ENCODE measurements around the gene C18orf63. TPM values are rescaled to one million over a fixed set of nuclear protein-coding genes. Genes with fewer than 3 reads are reported as not detected.

C18orf63 gene
- total and polyA plus RNA-seq, 2 experiments from 2014 or later, result not detected

DNA sequence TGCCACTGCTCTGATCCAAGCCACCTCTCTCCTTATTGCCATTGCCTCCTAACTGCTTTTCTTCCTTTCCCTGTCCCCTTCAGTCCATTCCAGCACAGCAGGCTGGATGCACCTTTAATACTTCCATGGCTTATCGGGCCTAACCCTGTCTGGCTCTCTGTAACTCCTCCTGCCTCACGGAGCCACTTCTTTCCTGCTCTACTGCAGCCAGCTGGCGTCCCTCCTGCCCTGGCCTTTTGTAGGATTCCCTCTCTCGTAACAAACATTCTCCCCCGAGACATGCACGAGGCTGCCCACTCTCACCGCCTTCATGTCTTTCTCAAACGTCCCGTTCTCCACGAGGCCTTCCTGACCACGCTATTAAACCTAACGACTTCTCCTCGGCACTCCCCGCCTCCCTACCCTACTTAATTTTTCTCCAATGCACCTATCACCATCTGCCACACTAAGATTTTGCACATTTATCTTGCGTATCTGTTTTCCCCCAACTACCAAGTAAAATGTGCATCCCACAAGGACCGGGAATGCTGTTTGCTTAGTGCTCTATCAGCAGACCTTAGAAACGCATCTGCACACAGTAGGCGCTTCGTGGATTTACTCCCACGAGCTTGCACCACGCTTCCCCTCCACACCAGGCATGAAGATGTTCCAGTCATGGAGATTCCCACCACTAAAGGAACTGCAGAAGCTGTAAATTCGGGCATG is 728 bp upstream of the C18orf63 start:
- Mint-ChIP-seq H3K4me3 (no peak overlapping the region), H3K9me3 (peaks cover 11% of the 10 kb centered on the region; the same call in 1 of the 3 replicates), H3K36me3 (ENCODE audit: low read depth) (peaks cover 2% of the 10 kb centered on the region; the same call in 2 of the 3 replicates), H3K27me3 (ENCODE audit: insufficient read depth, low read depth, poor library complexity) (peaks cover 4% of the 10 kb centered on the region), H3K4me1 (peaks cover 6% of the 10 kb centered on the region; the same call in 2 of the 3 replicates), H3K27ac (no peak overlapping the region)
- H4K20me1 ChIP-seq (replicated peaks; ENCODE audit: insufficient read depth), result no peaks in the 10 kb centered on the region
- H3K36me3 ChIP-seq (ENCODE audit: insufficient read depth), result no peaks in the 10 kb centered on the region
- no peaks in the 10 kb centered on the region for H3K27me3 ChIP-seq (ENCODE audit: insufficient read depth)
- ATAC-seq, result no peak
- H3K27ac ChIP-seq (ENCODE audit: low read depth), result no peak overlapping the region
- H3K4me2 ChIP-seq, result no peak overlapping the region
- no peaks in the 10 kb centered on the region for H3F3A ChIP-seq (replicated peaks; ENCODE audit: low read depth)
- H2AFZ ChIP-seq, result no peak overlapping the region
- H3K79me2 ChIP-seq (replicated peaks; ENCODE audit: insufficient read depth), result no peaks in the 10 kb centered on the region
- H3K9me2 ChIP-seq (ENCODE audit: insufficient read depth), result no peaks in the 10 kb centered on the region
- no peak overlapping the region for H3K4me3 ChIP-seq
- peaks cover 3% of the 10 kb centered on the region; the same call in 1 of the 2 replicates for H3K4me1 ChIP-seq (ENCODE audit: insufficient read depth)
- TF ChIP-seq, protein P1, sequence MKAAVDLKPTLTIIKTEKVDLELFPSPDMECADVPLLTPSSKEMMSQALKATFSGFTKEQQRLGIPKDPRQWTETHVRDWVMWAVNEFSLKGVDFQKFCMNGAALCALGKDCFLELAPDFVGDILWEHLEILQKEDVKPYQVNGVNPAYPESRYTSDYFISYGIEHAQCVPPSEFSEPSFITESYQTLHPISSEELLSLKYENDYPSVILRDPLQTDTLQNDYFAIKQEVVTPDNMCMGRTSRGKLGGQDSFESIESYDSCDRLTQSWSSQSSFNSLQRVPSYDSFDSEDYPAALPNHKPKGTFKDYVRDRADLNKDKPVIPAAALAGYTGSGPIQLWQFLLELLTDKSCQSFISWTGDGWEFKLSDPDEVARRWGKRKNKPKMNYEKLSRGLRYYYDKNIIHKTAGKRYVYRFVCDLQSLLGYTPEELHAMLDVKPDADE (IDR thresholded peaks at IDR 0.05), result no peak
- TF ChIP-seq NANOG (IDR thresholded peaks at IDR 0.05; ENCODE audit: borderline replicate concordance) (no peak), STAT1 (IDR thresholded peaks at IDR 0.05; ENCODE audit: unreplicated experiment) (no peak), EZH2phosphoT487 (IDR thresholded peaks at IDR 0.05; ENCODE audit: unreplicated experiment) (no peak), ZNF331 (CRISPR knock-in tag; IDR thresholded peaks at IDR 0.05; ENCODE audit: low read depth) (no peak), ZNF114 (CRISPR knock-in tag; IDR thresholded peaks at IDR 0.05) (no peak)
- TF ChIP-seq, protein P2, sequence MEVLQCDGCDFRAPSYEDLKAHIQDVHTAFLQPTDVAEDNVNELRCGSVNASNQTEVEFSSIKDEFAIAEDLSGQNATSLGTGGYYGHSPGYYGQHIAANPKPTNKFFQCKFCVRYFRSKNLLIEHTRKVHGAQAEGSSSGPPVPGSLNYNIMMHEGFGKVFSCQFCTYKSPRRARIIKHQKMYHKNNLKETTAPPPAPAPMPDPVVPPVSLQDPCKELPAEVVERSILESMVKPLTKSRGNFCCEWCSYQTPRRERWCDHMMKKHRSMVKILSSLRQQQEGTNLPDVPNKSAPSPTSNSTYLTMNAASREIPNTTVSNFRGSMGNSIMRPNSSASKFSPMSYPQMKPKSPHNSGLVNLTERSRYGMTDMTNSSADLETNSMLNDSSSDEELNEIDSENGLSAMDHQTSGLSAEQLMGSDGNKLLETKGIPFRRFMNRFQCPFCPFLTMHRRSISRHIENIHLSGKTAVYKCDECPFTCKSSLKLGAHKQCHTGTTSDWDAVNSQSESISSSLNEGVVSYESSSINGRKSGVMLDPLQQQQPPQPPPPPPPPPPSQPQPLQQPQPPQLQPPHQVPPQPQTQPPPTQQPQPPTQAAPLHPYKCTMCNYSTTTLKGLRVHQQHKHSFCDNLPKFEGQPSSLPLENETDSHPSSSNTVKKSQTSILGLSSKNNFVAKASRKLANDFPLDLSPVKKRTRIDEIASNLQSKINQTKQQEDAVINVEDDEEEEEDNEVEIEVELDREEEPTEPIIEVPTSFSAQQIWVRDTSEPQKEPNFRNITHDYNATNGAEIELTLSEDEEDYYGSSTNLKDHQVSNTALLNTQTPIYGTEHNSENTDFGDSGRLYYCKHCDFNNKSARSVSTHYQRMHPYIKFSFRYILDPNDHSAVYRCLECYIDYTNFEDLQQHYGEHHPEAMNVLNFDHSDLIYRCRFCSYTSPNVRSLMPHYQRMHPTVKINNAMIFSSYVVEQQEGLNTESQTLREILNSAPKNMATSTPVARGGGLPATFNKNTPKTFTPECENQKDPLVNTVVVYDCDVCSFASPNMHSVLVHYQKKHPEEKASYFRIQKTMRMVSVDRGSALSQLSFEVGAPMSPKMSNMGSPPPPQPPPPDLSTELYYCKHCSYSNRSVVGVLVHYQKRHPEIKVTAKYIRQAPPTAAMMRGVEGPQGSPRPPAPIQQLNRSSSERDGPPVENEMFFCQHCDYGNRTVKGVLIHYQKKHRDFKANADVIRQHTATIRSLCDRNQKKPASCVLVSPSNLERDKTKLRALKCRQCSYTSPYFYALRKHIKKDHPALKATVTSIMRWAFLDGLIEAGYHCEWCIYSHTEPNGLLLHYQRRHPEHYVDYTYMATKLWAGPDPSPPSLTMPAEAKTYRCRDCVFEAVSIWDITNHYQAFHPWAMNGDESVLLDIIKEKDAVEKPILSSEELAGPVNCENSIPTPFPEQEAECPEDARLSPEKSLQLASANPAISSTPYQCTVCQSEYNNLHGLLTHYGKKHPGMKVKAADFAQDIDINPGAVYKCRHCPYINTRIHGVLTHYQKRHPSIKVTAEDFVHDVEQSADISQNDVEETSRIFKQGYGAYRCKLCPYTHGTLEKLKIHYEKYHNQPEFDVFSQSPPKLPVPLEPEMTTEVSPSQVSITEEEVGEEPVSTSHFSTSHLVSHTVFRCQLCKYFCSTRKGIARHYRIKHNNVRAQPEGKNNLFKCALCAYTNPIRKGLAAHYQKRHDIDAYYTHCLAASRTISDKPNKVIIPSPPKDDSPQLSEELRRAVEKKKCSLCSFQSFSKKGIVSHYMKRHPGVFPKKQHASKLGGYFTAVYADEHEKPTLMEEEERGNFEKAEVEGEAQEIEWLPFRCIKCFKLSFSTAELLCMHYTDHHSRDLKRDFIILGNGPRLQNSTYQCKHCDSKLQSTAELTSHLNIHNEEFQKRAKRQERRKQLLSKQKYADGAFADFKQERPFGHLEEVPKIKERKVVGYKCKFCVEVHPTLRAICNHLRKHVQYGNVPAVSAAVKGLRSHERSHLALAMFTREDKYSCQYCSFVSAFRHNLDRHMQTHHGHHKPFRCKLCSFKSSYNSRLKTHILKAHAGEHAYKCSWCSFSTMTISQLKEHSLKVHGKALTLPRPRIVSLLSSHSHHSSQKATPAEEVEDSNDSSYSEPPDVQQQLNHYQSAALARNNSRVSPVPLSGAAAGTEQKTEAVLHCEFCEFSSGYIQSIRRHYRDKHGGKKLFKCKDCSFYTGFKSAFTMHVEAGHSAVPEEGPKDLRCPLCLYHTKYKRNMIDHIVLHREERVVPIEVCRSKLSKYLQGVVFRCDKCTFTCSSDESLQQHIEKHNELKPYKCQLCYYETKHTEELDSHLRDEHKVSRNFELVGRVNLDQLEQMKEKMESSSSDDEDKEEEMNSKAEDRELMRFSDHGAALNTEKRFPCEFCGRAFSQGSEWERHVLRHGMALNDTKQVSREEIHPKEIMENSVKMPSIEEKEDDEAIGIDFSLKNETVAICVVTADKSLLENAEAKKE (CRISPR knock-in tag; IDR thresholded peaks at IDR 0.05), result no peak
- no peak for DNase-seq (ENCODE audit: low spot score)
